Daoy (cell line): ENCODE results near the gene CCDC13. TPM values are rescaled to one million over a fixed set of nuclear protein-coding genes. Genes with fewer than 3 reads are reported as not detected.

Experiments used
- DNase-seq: peaks from one replicate; pipeline ENCODE4 v3.0.0-alpha.2; 2015; ENCODE audit warnings: low read depth
- total RNA-seq: library from RNA; depleted of rRNA; stranded (reverse); fragments of >200 nt; shearing (Covaris generic); gene quantifications from 2 replicates; pipeline ENCODE4 v1.2.3, GENCODE V29; 2014

The CCDC13 gene
- total RNA-seq, 1 experiment from 2014 or later = 1.5 TPM

DNA sequence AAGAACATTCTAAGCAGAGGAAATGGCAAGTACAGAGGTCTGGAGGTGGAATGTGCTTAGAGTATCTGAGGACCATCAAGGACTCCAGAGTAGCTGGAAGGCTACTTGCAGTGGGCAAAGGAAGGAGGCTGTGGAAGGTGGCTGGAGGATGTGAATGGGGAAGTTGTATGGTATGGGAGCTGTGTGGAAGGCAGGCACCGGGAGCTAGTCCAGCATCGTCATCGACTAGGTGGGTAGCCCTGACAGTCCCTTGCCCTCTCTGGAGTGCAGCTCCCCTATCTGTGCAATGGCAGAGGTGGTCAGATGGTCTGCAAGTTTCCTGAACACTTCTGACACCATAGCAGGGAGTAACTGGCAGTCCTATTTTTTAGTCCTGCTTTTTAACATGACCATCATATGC lies 19.3 kb downstream of the CCDC13 start:
- no peak for DNase-seq

GRCh38 chr3:42752961-42753360 lies 20.1 kb downstream of the CCDC13 start:
- no peak for DNase-seq

GRCh38 chr3:42752441-42752840 lies 20.6 kb downstream of the CCDC13 start:
- no peak for DNase-seq

GRCh38 chr3:42751609-42752008 lies 21.4 kb downstream of the CCDC13 start:
- no peak for DNase-seq

- no peak for DNase-seq
Measured at GRCh38 chr3:42750834-42751233, 22.2 kb downstream of the CCDC13 start.

GRCh38 chr3:42749753-42750231 lies 23.3 kb downstream of the CCDC13 start:
- DNase-seq = no peak

GRCh38 chr3:42749025-42749752 lies 23.9 kb downstream of the CCDC13 start:
- DNase-seq = no peak

DNA sequence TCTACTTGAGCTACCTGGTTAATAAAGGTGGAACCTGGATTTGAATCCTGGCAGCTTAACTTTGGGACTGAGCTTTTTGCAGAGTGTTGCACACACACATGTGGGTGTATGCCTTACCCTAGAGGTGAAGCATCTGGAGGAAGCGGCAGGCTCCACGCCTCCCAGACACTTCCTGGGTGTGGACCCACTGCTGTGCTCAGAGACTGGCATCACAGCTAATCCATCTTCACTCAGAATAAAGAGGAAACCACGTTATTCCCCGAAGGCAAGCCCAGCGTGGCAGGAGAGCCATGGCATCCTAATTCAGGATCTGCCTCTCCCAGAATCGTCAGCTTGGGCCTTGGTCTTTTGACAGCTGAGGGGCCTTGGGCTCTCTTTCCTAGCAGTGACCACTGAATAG lies 25.5 kb downstream of the CCDC13 start:
- DNase-seq = no peak

- DNase-seq = no peak
Measured at GRCh38 chr3:42746455-42747450, 26.3 kb downstream of the CCDC13 start.

GRCh38 chr3:42745776-42746454 lies 27.1 kb downstream of the CCDC13 start:
- DNase-seq = no peak

- no peak for DNase-seq
Measured at GRCh38 chr3:42745291-42745745, 27.7 kb downstream of the CCDC13 start.

DNA sequence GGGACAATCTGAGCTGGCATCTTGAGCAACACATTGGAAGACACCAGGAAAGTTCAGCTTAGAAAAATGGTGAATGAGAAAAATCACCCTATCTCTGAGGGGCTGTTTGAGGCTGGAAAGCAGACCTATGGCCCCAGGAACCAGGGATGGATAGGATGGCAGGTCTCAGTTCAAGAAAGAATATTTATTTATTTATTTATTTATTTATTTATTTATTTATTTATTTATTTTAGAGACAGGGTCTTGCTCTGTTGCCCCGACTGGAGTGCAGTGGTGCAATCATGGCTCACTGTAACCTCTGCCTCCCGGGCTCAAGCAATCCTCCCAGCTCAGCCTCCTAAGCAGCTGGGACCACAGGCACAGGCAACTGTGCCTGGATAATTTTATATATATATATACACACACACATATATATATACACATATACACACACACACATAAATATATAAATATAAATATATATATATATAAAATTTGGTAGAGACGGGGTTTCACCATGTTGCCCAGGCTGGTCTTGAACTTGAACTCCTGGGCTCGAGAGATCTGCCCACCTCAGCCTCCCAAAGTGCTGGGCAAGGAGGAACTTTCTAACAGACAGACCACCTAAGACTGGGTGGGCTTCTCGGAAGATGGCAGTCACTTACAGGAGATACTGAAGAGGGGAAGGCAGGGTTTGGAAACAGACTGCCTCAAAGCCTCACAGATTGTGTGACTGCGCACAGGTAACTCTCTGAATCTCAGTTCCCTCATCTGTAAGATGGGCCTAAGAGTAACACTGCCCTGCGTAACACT lies 29.7 kb downstream of the CCDC13 start:
- no peak for DNase-seq

GRCh38 chr3:42742688-42743087 lies 30.4 kb downstream of the CCDC13 start:
- DNase-seq = no peak

GRCh38 chr3:42742259-42742658 lies 30.8 kb downstream of the CCDC13 start:
- DNase-seq = no peak

- no peak for DNase-seq
Measured at GRCh38 chr3:42741796-42742195, 31.3 kb downstream of the CCDC13 start.

GRCh38 chr3:42739401-42740158 lies 33.5 kb downstream of the CCDC13 start:
- DNase-seq = no peak

GRCh38 chr3:42736531-42736930 lies 36.5 kb downstream of the CCDC13 start:
- no peak for DNase-seq

DNA sequence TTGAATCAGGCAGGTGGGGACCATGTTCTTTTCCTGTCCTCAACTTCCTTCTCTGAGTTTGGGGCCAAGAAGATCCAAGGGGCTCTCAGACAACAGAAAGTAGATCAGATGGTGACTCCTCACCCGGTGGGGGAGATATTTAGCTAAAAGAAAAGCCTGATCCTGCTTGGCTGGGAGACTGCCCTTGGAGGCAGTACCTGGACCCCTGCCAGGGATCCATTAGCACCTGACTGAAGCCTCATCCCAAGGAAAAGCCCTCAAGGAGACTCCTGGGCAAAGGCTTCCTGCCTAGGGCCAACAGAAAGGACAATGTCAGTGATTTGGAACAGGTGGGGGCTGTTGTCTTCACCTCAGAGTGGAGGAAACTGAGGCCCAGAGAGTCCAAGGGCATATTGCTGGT lies 37.0 kb downstream of the CCDC13 start:
- no peak for DNase-seq

- no peak for DNase-seq
Measured at GRCh38 chr3:42735615-42736014, 37.4 kb downstream of the CCDC13 start.

DNA sequence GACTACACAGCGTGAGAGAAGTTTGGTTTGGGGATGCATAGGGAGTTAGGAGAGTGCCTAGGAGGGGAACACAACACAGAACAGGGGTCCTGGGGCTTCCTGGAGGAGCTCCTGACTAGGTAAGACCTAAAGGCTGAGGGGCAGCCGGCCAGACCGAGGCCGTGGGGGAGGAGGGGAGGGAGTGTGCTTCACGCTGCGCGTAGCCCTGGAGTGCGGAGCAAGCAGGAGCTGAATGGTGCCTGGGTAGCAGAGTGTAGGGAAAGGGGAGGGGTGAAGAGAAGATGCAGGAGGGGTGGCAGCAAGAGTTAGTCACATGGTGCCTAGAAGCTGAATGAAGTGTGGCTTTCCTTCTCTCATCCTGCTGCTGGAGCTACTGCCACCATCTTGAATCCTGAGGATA lies 38.0 kb downstream of the CCDC13 start:
- no peak for DNase-seq
